Fibroblast of skin of scalp (primary cell): ENCODE data around the gene STMN1.

Source experiments
- DNase-seq: peaks from one replicate; pipeline ENCODE4 v3.0.0-alpha.2; 2013

The STMN1 gene

GRCh38 chr1:25891606-25892005, 14.6 kb downstream of the STMN1 start:
- DNase-seq, result no peak

GRCh38 chr1:25890239-25891034, 15.8 kb downstream of the STMN1 start:
- peak; percentile 24 for DNase-seq

- DNase-seq, result peak; percentile 17
Measured at GRCh38 chr1:25889470-25889869, 16.7 kb downstream of the STMN1 start.

- no peak for DNase-seq
Measured at GRCh38 chr1:25888426-25888987, 17.7 kb downstream of the STMN1 start.

GRCh38 chr1:25885602-25886001, 20.6 kb downstream of the STMN1 start:
- DNase-seq, result no peak

GRCh38 chr1:25881266-25881665, 25.0 kb downstream of the STMN1 start:
- DNase-seq, result no peak

GRCh38 chr1:25880518-25880917, 25.7 kb downstream of the STMN1 start:
- DNase-seq, result no peak

GRCh38 chr1:25879675-25880074, 26.5 kb downstream of the STMN1 start:
- DNase-seq, result no peak

- DNase-seq, result no peak
Measured at GRCh38 chr1:25878690-25879089, 27.5 kb downstream of the STMN1 start.

- DNase-seq, result no peak
Measured at GRCh38 chr1:25877155-25877554, 29.1 kb downstream of the STMN1 start.

- DNase-seq, result no peak
Measured at GRCh38 chr1:25876693-25877077, 29.5 kb downstream of the STMN1 start.

- no peak for DNase-seq
Measured at GRCh38 chr1:25875856-25876692, 30.1 kb downstream of the STMN1 start.

- peak; percentile 86 for DNase-seq
Measured at GRCh38 chr1:25875154-25875855, 30.9 kb downstream of the STMN1 start, which contains the start of gene PAQR7. Gene PAQR7 (minus strand): TSS chr1:25875708. CDS start chr1:25863839, 11,869 bp downstream.

GRCh38 chr1:25874635-25875153, 31.5 kb downstream of the STMN1 start:
- DNase-seq, result no peak

- no peak for DNase-seq
Measured at GRCh38 chr1:25874209-25874608, 32.0 kb downstream of the STMN1 start.

GRCh38 chr1:25873120-25873519, 33.1 kb downstream of the STMN1 start:
- DNase-seq, result no peak

- DNase-seq, result no peak
Measured at GRCh38 chr1:25872713-25873112, 33.5 kb downstream of the STMN1 start.

GRCh38 chr1:25871704-25872494, 34.3 kb downstream of the STMN1 start:
- DNase-seq, result no peak

- DNase-seq, result no peak
Measured at GRCh38 chr1:25871086-25871703, 35.0 kb downstream of the STMN1 start.

- no peak for DNase-seq
Measured at GRCh38 chr1:25870614-25871013, 35.6 kb downstream of the STMN1 start.
